Measurements from ENCODE around the gene SLC35F5. TPM values are rescaled to one million over a fixed set of nuclear protein-coding genes. Genes with fewer than 3 reads are reported as not detected.

Gene SLC35F5
- total RNA-seq, 4 donors from 2014 or later, result 90.3 to 116 (median 96.4) TPM

DNA sequence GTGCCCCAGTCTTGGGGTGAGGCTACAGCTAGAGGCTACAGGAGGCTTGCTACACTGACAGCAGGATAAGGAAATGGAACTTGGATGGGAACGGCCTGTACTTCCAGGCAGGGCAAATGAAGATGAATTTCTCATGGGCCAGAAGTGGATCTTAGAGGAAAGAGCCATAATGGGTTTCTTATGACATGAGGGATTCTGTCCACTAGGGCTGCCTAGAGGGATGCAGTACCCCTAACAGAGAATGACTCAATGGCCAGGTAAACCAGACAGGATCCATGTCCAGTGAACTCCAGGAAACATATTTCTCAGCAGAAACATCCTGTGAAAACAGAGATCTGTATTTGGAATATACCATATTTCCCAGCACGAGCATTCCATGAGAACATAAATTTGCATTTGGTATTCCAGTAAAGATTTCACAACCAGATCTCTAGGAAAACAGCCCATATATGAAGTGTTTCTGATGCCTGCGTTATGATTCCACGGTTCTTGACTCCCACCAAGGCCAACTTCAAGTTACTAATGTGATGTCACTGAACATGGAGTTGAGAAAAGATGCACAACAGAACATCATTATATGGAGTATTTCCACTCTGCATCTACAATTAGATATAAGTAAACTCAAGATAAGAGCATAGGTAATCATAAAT, 11.5 kb upstream of the SLC35F5 start:
- Histone ChIP-seq H3K4me3 (no peak overlapping the region), H3K9me3 (no peaks in the 10 kb centered on the region), H3K27me3 (no peaks in the 10 kb centered on the region), H3K36me3 (no peaks in the 10 kb centered on the region), H3K4me1 (no peaks in the 10 kb centered on the region), H3K27ac (no peak overlapping the region)
- 89% methylated on average over 4 of the region's 4 CpGs for WGBS
- no peak for DNase-seq (ENCODE audit: low spot score in 2 of 2)
- no peak for TF ChIP-seq POLR2A (IDR thresholded peaks at IDR 0.05)
- TF ChIP-seq, protein P1, sequence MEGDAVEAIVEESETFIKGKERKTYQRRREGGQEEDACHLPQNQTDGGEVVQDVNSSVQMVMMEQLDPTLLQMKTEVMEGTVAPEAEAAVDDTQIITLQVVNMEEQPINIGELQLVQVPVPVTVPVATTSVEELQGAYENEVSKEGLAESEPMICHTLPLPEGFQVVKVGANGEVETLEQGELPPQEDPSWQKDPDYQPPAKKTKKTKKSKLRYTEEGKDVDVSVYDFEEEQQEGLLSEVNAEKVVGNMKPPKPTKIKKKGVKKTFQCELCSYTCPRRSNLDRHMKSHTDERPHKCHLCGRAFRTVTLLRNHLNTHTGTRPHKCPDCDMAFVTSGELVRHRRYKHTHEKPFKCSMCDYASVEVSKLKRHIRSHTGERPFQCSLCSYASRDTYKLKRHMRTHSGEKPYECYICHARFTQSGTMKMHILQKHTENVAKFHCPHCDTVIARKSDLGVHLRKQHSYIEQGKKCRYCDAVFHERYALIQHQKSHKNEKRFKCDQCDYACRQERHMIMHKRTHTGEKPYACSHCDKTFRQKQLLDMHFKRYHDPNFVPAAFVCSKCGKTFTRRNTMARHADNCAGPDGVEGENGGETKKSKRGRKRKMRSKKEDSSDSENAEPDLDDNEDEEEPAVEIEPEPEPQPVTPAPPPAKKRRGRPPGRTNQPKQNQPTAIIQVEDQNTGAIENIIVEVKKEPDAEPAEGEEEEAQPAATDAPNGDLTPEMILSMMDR (IDR thresholded peaks at IDR 0.05), result no peak
- no peak for TF ChIP-seq POLR2AphosphoS5 (IDR thresholded peaks at IDR 0.05)
- no peak for TF ChIP-seq EP300 (IDR thresholded peaks at IDR 0.05)

- 86% methylated on average over 4 of the region's 4 CpGs for WGBS
- DNase-seq (ENCODE audit: low spot score in 2 of 2), result no peak
- Histone ChIP-seq H3K36me3 (no peaks in the 10 kb centered on the region), H3K4me1 (no peaks in the 10 kb centered on the region), H3K9me3 (no peaks in the 10 kb centered on the region), H3K27me3 (no peaks in the 10 kb centered on the region), H3K4me3 (no peak overlapping the region), H3K27ac (no peak overlapping the region)
- TF ChIP-seq POLR2AphosphoS5 (IDR thresholded peaks at IDR 0.05), result no peak
- TF ChIP-seq, protein P1 (IDR thresholded peaks at IDR 0.05), result no peak
- TF ChIP-seq EP300 (IDR thresholded peaks at IDR 0.05), result no peak
- no peak for TF ChIP-seq POLR2A (IDR thresholded peaks at IDR 0.05)
These were observed 8.8 kb upstream of the SLC35F5 start for GRCh38 chr2:113765276-113765675.

GRCh38 chr2:113762377-113763118, 6.1 kb upstream of the SLC35F5 start:
- Histone ChIP-seq H3K36me3 (no peaks in the 10 kb centered on the region), H3K9me3 (no peaks in the 10 kb centered on the region), H3K4me3 (no peak overlapping the region), H3K27me3 (no peaks in the 10 kb centered on the region), H3K4me1 (peaks cover 3% of the 10 kb centered on the region), H3K27ac (no peak overlapping the region)
- no peak for TF ChIP-seq POLR2AphosphoS5 (IDR thresholded peaks at IDR 0.05)
- no peak for TF ChIP-seq EP300 (IDR thresholded peaks at IDR 0.05)
- no peak for TF ChIP-seq POLR2A (IDR thresholded peaks at IDR 0.05)
- TF ChIP-seq, protein P1 (IDR thresholded peaks at IDR 0.05), result no peak
- 66% methylated on average over 3 of the region's 3 CpGs for WGBS
- DNase-seq (ENCODE audit: low spot score in 2 of 2), result no peak

GRCh38 chr2:113760400-113760799, 4.0 kb upstream of the SLC35F5 start:
- Histone ChIP-seq H3K27ac (no peak overlapping the region), H3K4me3 (no peak overlapping the region), H3K9me3 (no peaks in the 10 kb centered on the region), H3K4me1 (peaks cover 11% of the 10 kb centered on the region), H3K36me3 (no peaks in the 10 kb centered on the region), H3K27me3 (no peaks in the 10 kb centered on the region)
- TF ChIP-seq, protein P1 (IDR thresholded peaks at IDR 0.05), result no peak
- TF ChIP-seq POLR2AphosphoS5 (IDR thresholded peaks at IDR 0.05) (no peak), EP300 (IDR thresholded peaks at IDR 0.05) (no peak), POLR2A (IDR thresholded peaks at IDR 0.05) (no peak)
- 70% methylated on average over 1 of the region's 1 CpG for WGBS
- no peak for DNase-seq (ENCODE audit: low spot score in 2 of 2)

- Histone ChIP-seq H3K4me3 (peak overlapping the region; percentile 81), H3K27ac (peak overlapping the region; percentile 94), H3K4me1 (peaks cover 27% of the 10 kb centered on the region), H3K9me3 (no peaks in the 10 kb centered on the region), H3K36me3 (no peaks in the 10 kb centered on the region), H3K27me3 (no peaks in the 10 kb centered on the region)
- DNase-seq (ENCODE audit: low spot score in 2 of 2), result no peak
- TF ChIP-seq, protein P1 (IDR thresholded peaks at IDR 0.05), result no peak
- TF ChIP-seq POLR2A (IDR thresholded peaks at IDR 0.05), result no peak
- no peak for TF ChIP-seq POLR2AphosphoS5 (IDR thresholded peaks at IDR 0.05)
- TF ChIP-seq EP300 (IDR thresholded peaks at IDR 0.05), result no peak
- WGBS, result 24% methylated on average over 17 of the region's 17 CpGs
These were observed 756 bp upstream of the SLC35F5 start for GRCh38 chr2:113757138-113757657.
